ENCODE results near the gene PTGER2. TPM values are rescaled to one million over a fixed set of nuclear protein-coding genes. Genes with fewer than 3 reads are reported as not detected.

Gene PTGER2
- total and polyA plus RNA-seq, 2 of the 13 experiments (the other 11 are each of a cell fraction or from before 2014, with no cell fraction given), result not detected

DNA sequence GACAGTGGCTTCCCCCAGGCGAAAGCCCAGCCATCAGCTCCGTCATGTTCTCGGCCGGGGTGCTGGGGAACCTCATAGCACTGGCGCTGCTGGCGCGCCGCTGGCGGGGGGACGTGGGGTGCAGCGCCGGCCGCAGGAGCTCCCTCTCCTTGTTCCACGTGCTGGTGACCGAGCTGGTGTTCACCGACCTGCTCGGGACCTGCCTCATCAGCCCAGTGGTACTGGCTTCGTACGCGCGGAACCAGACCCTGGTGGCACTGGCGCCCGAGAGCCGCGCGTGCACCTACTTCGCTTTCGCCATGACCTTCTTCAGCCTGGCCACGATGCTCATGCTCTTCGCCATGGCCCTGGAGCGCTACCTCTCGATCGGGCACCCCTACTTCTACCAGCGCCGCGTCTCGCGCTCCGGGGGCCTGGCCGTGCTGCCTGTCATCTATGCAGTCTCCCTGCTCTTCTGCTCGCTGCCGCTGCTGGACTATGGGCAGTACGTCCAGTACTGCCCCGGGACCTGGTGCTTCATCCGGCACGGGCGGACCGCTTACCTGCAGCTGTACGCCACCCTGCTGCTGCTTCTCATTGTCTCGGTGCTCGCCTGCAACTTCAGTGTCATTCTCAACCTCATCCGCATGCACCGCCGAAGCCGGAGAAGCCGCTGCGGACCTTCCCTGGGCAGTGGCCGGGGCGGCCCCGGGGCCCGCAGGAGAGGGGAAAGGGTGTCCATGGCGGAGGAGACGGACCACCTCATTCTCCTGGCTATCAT is 663 bp downstream of the PTGER2 start:
- no peak overlapping the region for H3K27ac ChIP-seq (ENCODE audit: extremely low read length, insufficient read depth, low read length)
- intact Hi-C loops (cut with micrococcal nuclease; ENCODE audit: unreplicated experiment) (no loop called here), in situ Hi-C loops (cut with HindIII; ENCODE audit: extremely low pct_ligation_motif_present, low pct_unique_long_range_greater_than_20kb) (no loop called here)
- DNase-seq (ENCODE audit: low spot score) (no peak), ATAC-seq (no peak), FAIRE-seq (no peak)
- no peaks in the 10 kb centered on the region for H3K9me3 ChIP-seq (ENCODE audit: low read length)
- H3K79me2 ChIP-seq (ENCODE audit: insufficient read depth, low read length), result no peaks in the 10 kb centered on the region
- ChIA-PET CTCF (ENCODE audit: low intra/inter-chr PET ratio, low total read pairs) (no interaction called here), POLR2A (no interaction called here)
- no peaks in the 10 kb centered on the region for H3K36me3 ChIP-seq (replicated peaks in 1 of 2; ENCODE audit: control insufficient read depth in 1 of 2, insufficient read depth in 2 of 2, low read length in 2 of 2)
- no TSS peak for BruUV-seq (replicated peaks)
- H4K20me1 ChIP-seq (ENCODE audit: insufficient read depth, low read length), result no peaks in the 10 kb centered on the region
- H3K4me1 ChIP-seq (ENCODE audit: insufficient read depth, low read length), result no peaks in the 10 kb centered on the region
- H2AFZ ChIP-seq (ENCODE audit: low read length), result no peak overlapping the region
- no peak overlapping the region for H3K9ac ChIP-seq (ENCODE audit: insufficient read depth, low read depth, low read length)
- H3K4me2 ChIP-seq (ENCODE audit: low read depth, low read length), result no peak overlapping the region
- H3K4me3 ChIP-seq (replicated peaks in 1 of 3; ENCODE audit: insufficient read depth in 1 of 3, low read depth in 2 of 3, low read length in 3 of 3), result no peak overlapping the region
- WGBS (ENCODE audit: low lambda C conversion rate), result 85% methylated on average over 48 of the region's 63 CpGs
- H3K27me3 ChIP-seq (ENCODE audit: control insufficient read depth in 1 of 2, insufficient read depth in 2 of 2, low read length in 2 of 2), result no peaks in the 10 kb centered on the region; a peak in 1 of 5 replicates
- TF ChIP-seq EED (CRISPR knock-in tag; IDR thresholded peaks at IDR 0.05), result no peak
- no peak for TF ChIP-seq FOXK1 (CRISPR knock-in tag; IDR thresholded peaks at IDR 0.05; ENCODE audit: borderline replicate concordance, low read depth)
- TF ChIP-seq ZNF7 (CRISPR knock-in tag; IDR thresholded peaks at IDR 0.05), result no peak
- no peak for TF ChIP-seq LBX2 (CRISPR knock-in tag; IDR thresholded peaks at IDR 0.05; ENCODE audit: borderline replicate concordance)
- TF ChIP-seq ZBTB3 (CRISPR knock-in tag; IDR thresholded peaks at IDR 0.05; ENCODE audit: borderline replicate concordance, low read depth), result no peak
- no peak for TF ChIP-seq CHD2 (IDR thresholded peaks at IDR 0.05; ENCODE audit: low read depth, low read length)
- no peak for TF ChIP-seq HNRNPL (IDR thresholded peaks at IDR 0.05; ENCODE audit: low read depth, low read length)
- no peak for TF ChIP-seq ZFP90 (CRISPR knock-in tag; IDR thresholded peaks at IDR 0.05; ENCODE audit: borderline replicate concordance)
- TF ChIP-seq DNMT1 (CRISPR knock-in tag; IDR thresholded peaks at IDR 0.05), result no peak
- TF ChIP-seq, protein P1, sequence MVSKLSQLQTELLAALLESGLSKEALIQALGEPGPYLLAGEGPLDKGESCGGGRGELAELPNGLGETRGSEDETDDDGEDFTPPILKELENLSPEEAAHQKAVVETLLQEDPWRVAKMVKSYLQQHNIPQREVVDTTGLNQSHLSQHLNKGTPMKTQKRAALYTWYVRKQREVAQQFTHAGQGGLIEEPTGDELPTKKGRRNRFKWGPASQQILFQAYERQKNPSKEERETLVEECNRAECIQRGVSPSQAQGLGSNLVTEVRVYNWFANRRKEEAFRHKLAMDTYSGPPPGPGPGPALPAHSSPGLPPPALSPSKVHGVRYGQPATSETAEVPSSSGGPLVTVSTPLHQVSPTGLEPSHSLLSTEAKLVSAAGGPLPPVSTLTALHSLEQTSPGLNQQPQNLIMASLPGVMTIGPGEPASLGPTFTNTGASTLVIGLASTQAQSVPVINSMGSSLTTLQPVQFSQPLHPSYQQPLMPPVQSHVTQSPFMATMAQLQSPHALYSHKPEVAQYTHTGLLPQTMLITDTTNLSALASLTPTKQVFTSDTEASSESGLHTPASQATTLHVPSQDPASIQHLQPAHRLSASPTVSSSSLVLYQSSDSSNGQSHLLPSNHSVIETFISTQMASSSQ (IDR thresholded peaks at IDR 0.05; ENCODE audit: low read depth), result no peak
- TF ChIP-seq, protein P1 (CRISPR knock-in tag; IDR thresholded peaks at IDR 0.05; ENCODE audit: borderline replicate concordance), result no peak
- no peak for TF ChIP-seq KAT7 (CRISPR knock-in tag; IDR thresholded peaks at IDR 0.05; ENCODE audit: borderline replicate concordance)
- TF ChIP-seq GLI4 (CRISPR knock-in tag; IDR thresholded peaks at IDR 0.05; ENCODE audit: borderline replicate concordance), result no peak
- no peak for TF ChIP-seq NFIB (CRISPR knock-in tag; IDR thresholded peaks at IDR 0.05; ENCODE audit: borderline replicate concordance)
- TF ChIP-seq, protein P2, sequence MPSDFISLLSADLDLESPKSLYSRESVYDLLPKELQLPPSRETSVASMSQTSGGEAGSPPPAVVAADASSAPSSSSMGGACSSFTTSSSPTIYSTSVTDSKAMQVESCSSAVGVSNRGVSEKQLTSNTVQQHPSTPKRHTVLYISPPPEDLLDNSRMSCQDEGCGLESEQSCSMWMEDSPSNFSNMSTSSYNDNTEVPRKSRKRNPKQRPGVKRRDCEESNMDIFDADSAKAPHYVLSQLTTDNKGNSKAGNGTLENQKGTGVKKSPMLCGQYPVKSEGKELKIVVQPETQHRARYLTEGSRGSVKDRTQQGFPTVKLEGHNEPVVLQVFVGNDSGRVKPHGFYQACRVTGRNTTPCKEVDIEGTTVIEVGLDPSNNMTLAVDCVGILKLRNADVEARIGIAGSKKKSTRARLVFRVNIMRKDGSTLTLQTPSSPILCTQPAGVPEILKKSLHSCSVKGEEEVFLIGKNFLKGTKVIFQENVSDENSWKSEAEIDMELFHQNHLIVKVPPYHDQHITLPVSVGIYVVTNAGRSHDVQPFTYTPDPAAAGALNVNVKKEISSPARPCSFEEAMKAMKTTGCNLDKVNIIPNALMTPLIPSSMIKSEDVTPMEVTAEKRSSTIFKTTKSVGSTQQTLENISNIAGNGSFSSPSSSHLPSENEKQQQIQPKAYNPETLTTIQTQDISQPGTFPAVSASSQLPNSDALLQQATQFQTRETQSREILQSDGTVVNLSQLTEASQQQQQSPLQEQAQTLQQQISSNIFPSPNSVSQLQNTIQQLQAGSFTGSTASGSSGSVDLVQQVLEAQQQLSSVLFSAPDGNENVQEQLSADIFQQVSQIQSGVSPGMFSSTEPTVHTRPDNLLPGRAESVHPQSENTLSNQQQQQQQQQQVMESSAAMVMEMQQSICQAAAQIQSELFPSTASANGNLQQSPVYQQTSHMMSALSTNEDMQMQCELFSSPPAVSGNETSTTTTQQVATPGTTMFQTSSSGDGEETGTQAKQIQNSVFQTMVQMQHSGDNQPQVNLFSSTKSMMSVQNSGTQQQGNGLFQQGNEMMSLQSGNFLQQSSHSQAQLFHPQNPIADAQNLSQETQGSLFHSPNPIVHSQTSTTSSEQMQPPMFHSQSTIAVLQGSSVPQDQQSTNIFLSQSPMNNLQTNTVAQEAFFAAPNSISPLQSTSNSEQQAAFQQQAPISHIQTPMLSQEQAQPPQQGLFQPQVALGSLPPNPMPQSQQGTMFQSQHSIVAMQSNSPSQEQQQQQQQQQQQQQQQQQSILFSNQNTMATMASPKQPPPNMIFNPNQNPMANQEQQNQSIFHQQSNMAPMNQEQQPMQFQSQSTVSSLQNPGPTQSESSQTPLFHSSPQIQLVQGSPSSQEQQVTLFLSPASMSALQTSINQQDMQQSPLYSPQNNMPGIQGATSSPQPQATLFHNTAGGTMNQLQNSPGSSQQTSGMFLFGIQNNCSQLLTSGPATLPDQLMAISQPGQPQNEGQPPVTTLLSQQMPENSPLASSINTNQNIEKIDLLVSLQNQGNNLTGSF (CRISPR knock-in tag; IDR thresholded peaks at IDR 0.05), result no peak
